HEK293T (cell line): ENCODE measurements around the gene MDC1.

ENCODE experiments used
- FOXA1 ChIP-seq: fragments of 450-650 bp; IDR thresholded peaks from 2 replicates; pipeline ENCODE4 v1.6.1; 2016; ENCODE audit warnings: mild to moderate bottlenecking
- NFRKB ChIP-seq: fragments of 450-650 bp; IDR thresholded peaks from 2 replicates; pipeline ENCODE4 v1.6.1; 2016; ENCODE audit warnings: mild to moderate bottlenecking, moderate library complexity
- SP1 ChIP-seq: fragments of 450-650 bp; IDR thresholded peaks from 2 replicates; pipeline ENCODE4 v1.6.1; 2017

GRCh38 chr6:30683980-30684338 lies 33.1 kb downstream of the MDC1 start:
- TF ChIP-seq SP1, result no peak
- no peak for TF ChIP-seq NFRKB
- no peak for TF ChIP-seq FOXA1
